GM12891 (cell line): Measurements from ENCODE around the gene SYVN1.

ENCODE experiments used
- DNase-seq: peaks from one replicate; pipeline ENCODE4 v3.0.0; 2011; ENCODE audit warnings: low spot score; ENCODE audit not compliant: insufficient read length
- FAIRE-seq: peaks from 2 replicates; lab custom pipeline; 2011; peaks lifted over from hg19 to GRCh38; lab: Jason Lieb, UNC
- PAX5 ChIP-seq: IDR thresholded peaks from 2 replicates; pipeline ENCODE4 v1.6.1; 2011; ENCODE audit warnings: low read length, moderate library complexity, mild to moderate bottlenecking; ENCODE audit not compliant: insufficient read depth, severe bottlenecking
- POLR2A ChIP-seq: IDR thresholded peaks from 2 replicates; pipeline ENCODE4 v1.6.1; 2011; ENCODE audit warnings: low read depth, low read length, control low read depth
- POLR2AphosphoS5 ChIP-seq: IDR thresholded peaks from 2 replicates; pipeline ENCODE4 v1.6.1; 2011; ENCODE audit warnings: low read depth, low read length, control low read depth
- POU2F2 ChIP-seq: IDR thresholded peaks from 2 replicates; pipeline ENCODE4 v1.6.1; 2011; ENCODE audit warnings: low read depth, mild to moderate bottlenecking, control low read depth, low read length, moderate library complexity
- SPI1 ChIP-seq: IDR thresholded peaks from 2 replicates; pipeline ENCODE4 v1.6.1; 2011; ENCODE audit warnings: low read depth, low read length, control low read depth
- TAF1 ChIP-seq: IDR thresholded peaks from 2 replicates; pipeline ENCODE4 v1.6.1; 2011; ENCODE audit warnings: low read depth, low read length, control low read depth

The SYVN1 gene

GRCh38 chr11:65107751-65108468 lies 26.4 kb downstream of the SYVN1 start:
- no peak for FAIRE-seq
- no peak for DNase-seq
- TF ChIP-seq TAF1 (no peak), POU2F2 (no peak)

GRCh38 chr11:65107078-65107477 lies 27.2 kb downstream of the SYVN1 start:
- no peak for FAIRE-seq
- no peak for TF ChIP-seq TAF1
- TF ChIP-seq POU2F2 = no peak
- TF ChIP-seq SPI1 = no peak
- no peak for TF ChIP-seq POLR2AphosphoS5
- TF ChIP-seq PAX5 = no peak
- no peak for TF ChIP-seq POLR2A
- no peak for DNase-seq

- TF ChIP-seq POU2F2 (no peak), POLR2AphosphoS5 (no peak), POLR2A (no peak), SPI1 (no peak), PAX5 (no peak), TAF1 (no peak)
- no peak for FAIRE-seq
- no peak for DNase-seq
Measured at GRCh38 chr11:65104628-65105027, 29.7 kb downstream of the SYVN1 start.

- no peak for DNase-seq
- FAIRE-seq = no peak
- TF ChIP-seq TAF1 = no peak
- TF ChIP-seq POLR2AphosphoS5 = no peak
Measured at GRCh38 chr11:65103476-65103875, 30.8 kb downstream of the SYVN1 start.

- no peak for DNase-seq
- TF ChIP-seq POU2F2 (no peak), SPI1 (no peak), TAF1 (no peak), POLR2A (no peak), POLR2AphosphoS5 (no peak), PAX5 (no peak)
- no peak for FAIRE-seq
Measured at GRCh38 chr11:65102142-65103095, 31.9 kb downstream of the SYVN1 start.

GRCh38 chr11:65100674-65101350 lies 33.5 kb downstream of the SYVN1 start:
- DNase-seq (no peak), FAIRE-seq (no peak)
- TF ChIP-seq POU2F2 (no peak), POLR2A (no peak), PAX5 (no peak), SPI1 (no peak), POLR2AphosphoS5 (no peak)

GRCh38 chr11:65096926-65097325 lies 37.4 kb downstream of the SYVN1 start:
- FAIRE-seq = no peak
- no peak for DNase-seq
- TF ChIP-seq POLR2A (no peak), TAF1 (no peak), PAX5 (no peak), POLR2AphosphoS5 (no peak), SPI1 (no peak), POU2F2 (no peak)

GRCh38 chr11:65095974-65096806 lies 38.1 kb downstream of the SYVN1 start, which contains the start of gene VPS51:
Gene VPS51, plus strand, starts transcription at chr11:65096214. Its CDS starts 37 bp downstream, at chr11:65096251.
- FAIRE-seq (peak; percentile 96), DNase-seq (peak; percentile 92)
- TF ChIP-seq POU2F2 = peak; percentile 96
- TF ChIP-seq TAF1 = peak; percentile 98
- TF ChIP-seq POLR2A = peak; percentile 98
- TF ChIP-seq POLR2AphosphoS5 = peak; percentile 97
- TF ChIP-seq PAX5 = peak; percentile 71
- TF ChIP-seq SPI1 = peak; percentile 27; the same call in 1 of the 2 replicates
